ENCODE data around the gene MPP3.

Gene MPP3

GRCh38 chr17:43832976-43833829 lies at the start of gene MPP3:
TSS of gene MPP3 (minus strand) at chr17:43833146. CDS start at chr17:43831906, 1,240 bp downstream.
- Mint-ChIP-seq H3K9me3 (no peaks in the 10 kb centered on the region), H3K36me3 (ENCODE audit: low read depth) (peaks cover 14% of the 10 kb centered on the region), H3K27me3 (peaks cover 34% of the 10 kb centered on the region), H3K4me1 (ENCODE audit: low read depth) (peaks cover 29% of the 10 kb centered on the region), H3K4me3 (peak within 1 kb of the TSS; percentile 74), H3K27ac (peak within 1 kb of the TSS; percentile 37)
- intact Hi-C loops (cut with micrococcal nuclease), result loop anchor here (5.0 kb wide), 1 partner anchor 56 kb away; the partner anchor contains the start of gene DUSP3

- Mint-ChIP-seq H3K27ac (no peak overlapping the region), H3K27me3 (peaks cover 23% of the 10 kb centered on the region), H3K36me3 (ENCODE audit: low read depth) (no peaks in the 10 kb centered on the region), H3K4me1 (ENCODE audit: low read depth) (peaks cover 6% of the 10 kb centered on the region), H3K4me3 (no peak overlapping the region), H3K9me3 (no peaks in the 10 kb centered on the region)
- intact Hi-C loops (cut with micrococcal nuclease), result no loop called here
Observed at GRCh38 chr17:43881758-43882505, 49.0 kb upstream of the MPP3 start.

- Mint-ChIP-seq H3K27ac (no peak overlapping the region), H3K9me3 (no peaks in the 10 kb centered on the region), H3K27me3 (peaks cover 23% of the 10 kb centered on the region), H3K4me3 (no peak overlapping the region), H3K4me1 (ENCODE audit: low read depth) (peaks cover 6% of the 10 kb centered on the region), H3K36me3 (ENCODE audit: low read depth) (no peaks in the 10 kb centered on the region)
- intact Hi-C loops (cut with micrococcal nuclease), result no loop called here
Observed at GRCh38 chr17:43881181-43881580, 48.2 kb upstream of the MPP3 start.

GRCh38 chr17:43880420-43880991 lies 47.6 kb upstream of the MPP3 start:
- Mint-ChIP-seq H3K27ac (no peak overlapping the region), H3K4me3 (no peak overlapping the region), H3K36me3 (ENCODE audit: low read depth) (no peaks in the 10 kb centered on the region), H3K9me3 (no peaks in the 10 kb centered on the region), H3K27me3 (peaks cover 28% of the 10 kb centered on the region), H3K4me1 (ENCODE audit: low read depth) (peaks cover 6% of the 10 kb centered on the region)
- intact Hi-C loops (cut with micrococcal nuclease), result no loop called here

GRCh38 chr17:43879723-43880419 lies 46.9 kb upstream of the MPP3 start:
- Mint-ChIP-seq H3K9me3 (no peaks in the 10 kb centered on the region), H3K4me3 (no peak overlapping the region), H3K27ac (no peak overlapping the region), H3K4me1 (ENCODE audit: low read depth) (peaks cover 6% of the 10 kb centered on the region), H3K27me3 (peaks cover 32% of the 10 kb centered on the region), H3K36me3 (ENCODE audit: low read depth) (no peaks in the 10 kb centered on the region)
- intact Hi-C loops (cut with micrococcal nuclease), result no loop called here

- intact Hi-C loops (cut with micrococcal nuclease), result no loop called here
- H3K27me3 Mint-ChIP-seq, result peaks cover 34% of the 10 kb centered on the region
- H3K9me3 Mint-ChIP-seq, result no peaks in the 10 kb centered on the region
- H3K36me3 Mint-ChIP-seq (ENCODE audit: low read depth), result no peaks in the 10 kb centered on the region
- H3K27ac Mint-ChIP-seq, result no peak overlapping the region
- peaks cover 6% of the 10 kb centered on the region for H3K4me1 Mint-ChIP-seq (ENCODE audit: low read depth)
- no peak overlapping the region for H3K4me3 Mint-ChIP-seq
Observed at GRCh38 chr17:43878260-43879175, 45.6 kb upstream of the MPP3 start.

- Mint-ChIP-seq H3K36me3 (ENCODE audit: low read depth) (no peaks in the 10 kb centered on the region), H3K9me3 (no peaks in the 10 kb centered on the region), H3K27ac (no peak overlapping the region), H3K4me1 (ENCODE audit: low read depth) (peaks cover 6% of the 10 kb centered on the region), H3K27me3 (peaks cover 34% of the 10 kb centered on the region), H3K4me3 (no peak overlapping the region)
- intact Hi-C loops (cut with micrococcal nuclease), result no loop called here
Observed at GRCh38 chr17:43877451-43878155, 44.7 kb upstream of the MPP3 start.

- Mint-ChIP-seq H3K27me3 (peaks cover 40% of the 10 kb centered on the region), H3K27ac (no peak overlapping the region)
Observed at GRCh38 chr17:43877031-43877430, 44.1 kb upstream of the MPP3 start.

GRCh38 chr17:43875476-43876147 lies 42.7 kb upstream of the MPP3 start:
- Mint-ChIP-seq H3K9me3 (no peaks in the 10 kb centered on the region), H3K4me3 (no peak overlapping the region), H3K4me1 (ENCODE audit: low read depth) (peaks cover 6% of the 10 kb centered on the region), H3K27me3 (peaks cover 44% of the 10 kb centered on the region), H3K27ac (no peak overlapping the region), H3K36me3 (ENCODE audit: low read depth) (no peaks in the 10 kb centered on the region)
- intact Hi-C loops (cut with micrococcal nuclease), result no loop called here

More at GRCh38 chr17:43877031-43877430, 44.1 kb upstream of the MPP3 start:
- Mint-ChIP-seq H3K9me3 (no peaks in the 10 kb centered on the region), H3K36me3 (ENCODE audit: low read depth) (no peaks in the 10 kb centered on the region), H3K4me1 (ENCODE audit: low read depth) (peaks cover 6% of the 10 kb centered on the region), H3K4me3 (no peak overlapping the region)
- intact Hi-C loops (cut with micrococcal nuclease), result no loop called here

GRCh38 chr17:43874293-43874692 lies 41.3 kb upstream of the MPP3 start:
- Mint-ChIP-seq H3K27me3 (peaks cover 46% of the 10 kb centered on the region), H3K36me3 (ENCODE audit: low read depth) (no peaks in the 10 kb centered on the region), H3K9me3 (no peaks in the 10 kb centered on the region), H3K4me3 (no peak overlapping the region), H3K4me1 (ENCODE audit: low read depth) (peaks cover 6% of the 10 kb centered on the region), H3K27ac (no peak overlapping the region)
- intact Hi-C loops (cut with micrococcal nuclease), result no loop called here

GRCh38 chr17:43873815-43874214 lies 40.9 kb upstream of the MPP3 start:
- H3K4me3 Mint-ChIP-seq, result no peak overlapping the region
- intact Hi-C loops (cut with micrococcal nuclease), result no loop called here
- H3K4me1 Mint-ChIP-seq (ENCODE audit: low read depth), result peaks cover 5% of the 10 kb centered on the region
- peaks cover 2% of the 10 kb centered on the region for H3K9me3 Mint-ChIP-seq
- no peaks in the 10 kb centered on the region for H3K36me3 Mint-ChIP-seq (ENCODE audit: low read depth)
- no peak overlapping the region for H3K27ac Mint-ChIP-seq
- peaks cover 41% of the 10 kb centered on the region for H3K27me3 Mint-ChIP-seq

- H3K4me1 Mint-ChIP-seq (ENCODE audit: low read depth), result peaks cover 9% of the 10 kb centered on the region
- H3K27ac Mint-ChIP-seq, result no peak overlapping the region
- H3K9me3 Mint-ChIP-seq, result peaks cover 9% of the 10 kb centered on the region
- H3K4me3 Mint-ChIP-seq, result no peak overlapping the region
- no peaks in the 10 kb centered on the region for H3K36me3 Mint-ChIP-seq (ENCODE audit: low read depth)
- peaks cover 39% of the 10 kb centered on the region for H3K27me3 Mint-ChIP-seq
- intact Hi-C loops (cut with micrococcal nuclease), result no loop called here
Observed at GRCh38 chr17:43873091-43873490, 40.1 kb upstream of the MPP3 start.

Data from dendritic cell treated with granulocyte-macrophage colony-stimulating factor and Interleukin-4, amounts not matched to agents 40 ng/mL and 50 ng/mL, for 4 days (primary cell).